KMS-11 (cell line): ENCODE data around the gene HDAC11.
"Not testable (repeated sequence)": the region's sequence is repeated elsewhere in the genome, so short reads cannot be mapped to it uniquely, and the experiment has no call there.

ENCODE experiments used
- H2AFZ ChIP-seq: fragments of 200-600 bp; sonication (generic); 2 replicates; pipeline ENCODE4 v1.6.1; 2016; ENCODE audit warnings: antibody characterized with exemption, mixed run types, low read depth
- H3K27ac ChIP-seq: fragments of 200-600 bp; sonication (generic); 2 replicates; pipeline ENCODE4 v1.6.1; 2016; ENCODE audit warnings: mild to moderate bottlenecking, mixed run types
- H3K27me3 ChIP-seq: fragments of 200-600 bp; sonication (generic); 2 replicates; pipeline ENCODE4 v1.6.1; 2017; ENCODE audit warnings: mild to moderate bottlenecking, low read depth, mixed run types, moderate library complexity; ENCODE audit not compliant: insufficient read depth
- H3K36me3 ChIP-seq: fragments of 200-600 bp; sonication (generic); 2 replicates; pipeline ENCODE4 v1.6.1; 2017; ENCODE audit warnings: mild to moderate bottlenecking, mixed run types; ENCODE audit not compliant: insufficient read depth
- H3K4me1 ChIP-seq: fragments of 200-600 bp; sonication (generic); 2 replicates; pipeline ENCODE4 v1.6.1; 2016; ENCODE audit warnings: mild to moderate bottlenecking, low read depth, mixed run types; ENCODE audit not compliant: poor library complexity, severe bottlenecking
- H3K4me2 ChIP-seq: fragments of 200-600 bp; sonication (generic); 2 replicates; pipeline ENCODE4 v1.7.0; 2016; ENCODE audit warnings: mild to moderate bottlenecking, mixed run types
- H3K4me3 ChIP-seq: fragments of 200-600 bp; sonication (generic); IDR thresholded peaks from 2 replicates; pipeline ENCODE4 v1.6.1; 2017; ENCODE audit warnings: low read depth, low read length, mixed read lengths; ENCODE audit not compliant: insufficient read depth
- H3K79me2 ChIP-seq: fragments of 200-600 bp; sonication (generic); 2 replicates; pipeline ENCODE4 v1.6.1; 2016; ENCODE audit warnings: low read depth, mixed run types; ENCODE audit not compliant: insufficient read depth
- H3K9ac ChIP-seq: fragments of 200-600 bp; sonication (generic); 2 replicates; pipeline ENCODE4 v1.6.1; 2016; ENCODE audit warnings: mild to moderate bottlenecking, mixed run types
- H4K20me1 ChIP-seq: fragments of 200-600 bp; sonication (generic); 2 replicates; pipeline ENCODE4 v1.6.1; 2016; ENCODE audit warnings: mild to moderate bottlenecking, mixed run types; ENCODE audit not compliant: insufficient read depth
- CTCF ChIP-seq: fragments of 200-600 bp; sonication (generic); conservative IDR thresholded peaks from 2 replicates; pipeline ENCODE4 v1.6.1; 2017; ENCODE audit warnings: low read depth, mild to moderate bottlenecking, antibody characterized with exemption, low read length, moderate library complexity, mixed read lengths

Gene HDAC11

GRCh38 chr3:13497386-13497785 is 17.3 kb downstream of the HDAC11 start:
- Histone ChIP-seq H3K36me3 (no peaks in the 10 kb centered on the region), H3K4me1 (peaks cover 20% of the 10 kb centered on the region), H3K27me3 (no peaks in the 10 kb centered on the region), H3K9ac (no peak overlapping the region), H2AFZ (no peak overlapping the region), H3K27ac (0 out of 2 replicates have a peak overlapping the region, but pooled peaks have one; percentile 7), H4K20me1 (no peaks in the 10 kb centered on the region), H3K4me3 (no peak overlapping the region), H3K4me2 (peak overlapping the region; percentile 51), H3K79me2 (no peaks in the 10 kb centered on the region)
- TF ChIP-seq CTCF: no peak

DNA sequence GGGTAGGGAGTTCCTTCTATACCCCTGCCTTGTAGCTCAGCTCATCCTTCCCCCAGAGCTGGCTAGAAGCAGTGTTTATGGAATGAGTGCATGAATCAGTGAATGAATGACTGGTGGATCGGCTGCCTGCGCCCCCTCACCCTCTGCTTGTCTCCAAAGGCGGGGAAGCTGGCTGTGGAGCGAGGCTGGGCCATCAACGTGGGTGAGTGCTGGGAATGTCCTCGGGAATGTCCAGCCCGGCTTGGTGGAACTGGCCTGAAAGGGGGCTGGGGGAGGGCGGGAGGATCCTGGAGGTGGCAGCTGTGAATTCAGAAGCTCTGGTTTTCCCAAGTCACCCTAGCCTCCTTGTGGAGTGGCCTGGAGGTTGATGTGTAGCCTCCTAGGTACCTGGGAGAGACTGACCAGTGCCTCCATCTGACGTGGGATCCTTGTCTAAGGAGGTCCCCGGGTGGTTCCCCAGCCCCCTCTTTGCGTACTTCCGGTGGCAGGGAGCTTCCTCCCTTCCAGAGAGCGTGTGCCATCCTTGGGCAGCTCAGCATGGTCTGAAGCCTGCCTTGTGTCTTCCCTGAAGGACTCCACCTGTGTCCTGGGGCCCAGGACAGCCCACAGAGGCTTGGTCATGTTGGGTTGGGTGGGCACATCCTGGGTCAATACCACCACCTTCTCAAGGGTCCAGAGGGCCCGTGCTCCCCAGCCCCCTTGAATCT is 18.4 kb downstream of the HDAC11 start:
- Histone ChIP-seq H3K4me2 (no peak overlapping the region), H3K27ac (no peak overlapping the region), H4K20me1 (no peaks in the 10 kb centered on the region), H3K27me3 (no peaks in the 10 kb centered on the region), H3K4me1 (peaks cover 20% of the 10 kb centered on the region), H3K36me3 (no peaks in the 10 kb centered on the region), H3K9ac (no peak overlapping the region), H2AFZ (no peak overlapping the region), H3K4me3 (no peak overlapping the region), H3K79me2 (no peaks in the 10 kb centered on the region)
- TF ChIP-seq CTCF: no peak

DNA sequence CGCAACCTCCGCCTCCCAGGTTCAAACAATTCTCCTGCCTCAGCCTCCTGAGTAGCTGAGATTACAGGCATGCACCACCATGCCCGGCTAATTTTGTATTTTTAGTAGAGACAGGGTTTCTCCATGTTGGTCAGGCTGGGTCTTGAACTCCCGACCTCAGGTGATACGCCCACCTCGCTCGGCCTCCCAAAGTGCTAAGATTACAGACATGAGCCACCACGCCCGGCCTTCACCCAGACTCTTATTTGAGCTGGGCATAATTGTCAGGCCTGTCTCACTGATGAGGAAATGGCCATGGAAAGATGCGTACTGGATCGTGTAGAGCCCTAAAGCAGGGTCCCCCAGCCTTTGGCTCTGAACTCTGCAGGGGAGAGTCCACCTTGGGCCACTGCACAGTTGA is 19.1 kb downstream of the HDAC11 start:
- H3K27me3 ChIP-seq, H3K4me2 ChIP-seq, H3K4me3 ChIP-seq, H3K79me2 ChIP-seq, H4K20me1 ChIP-seq, H3K36me3 ChIP-seq, H3K27ac ChIP-seq, H2AFZ ChIP-seq, H3K9ac ChIP-seq: not testable (repeated sequence)
- H3K4me1 ChIP-seq: peaks cover 20% of the 10 kb centered on the region

DNA sequence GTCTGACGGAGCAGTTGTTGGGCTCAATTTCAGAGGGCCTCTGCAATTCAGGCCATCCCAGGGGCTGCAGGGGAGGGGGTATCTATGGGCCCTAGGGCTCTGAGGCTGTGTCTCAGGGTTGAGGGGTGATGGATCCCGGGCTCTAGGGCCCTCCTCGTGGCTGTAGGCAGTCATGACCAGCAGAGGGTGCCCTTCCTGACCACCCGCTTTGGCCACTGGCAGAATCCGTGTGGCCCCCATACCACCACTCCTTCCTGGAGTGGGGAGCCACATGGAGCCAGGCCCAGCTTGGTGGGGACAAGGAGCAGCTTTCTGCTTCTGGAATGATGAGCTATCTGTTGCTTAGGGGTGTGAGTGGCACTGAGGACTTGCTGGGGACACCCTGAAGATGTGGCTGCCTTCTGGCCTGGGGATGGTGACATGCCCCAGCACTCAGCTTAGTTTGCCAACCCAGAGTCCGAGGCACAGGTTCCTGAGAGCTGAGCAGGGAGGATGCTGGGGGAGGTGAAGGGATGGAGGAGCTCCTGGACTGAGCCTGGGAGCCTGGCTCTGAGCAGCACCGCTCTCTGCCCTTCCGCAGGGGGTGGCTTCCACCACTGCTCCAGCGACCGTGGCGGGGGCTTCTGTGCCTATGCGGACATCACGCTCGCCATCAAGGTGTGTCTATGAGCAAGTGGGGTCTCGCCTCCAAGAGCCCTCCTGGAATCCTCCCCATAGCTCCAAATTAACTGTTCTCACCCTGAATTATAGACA is 20.2 kb downstream of the HDAC11 start:
- no peak overlapping the region for H3K9ac ChIP-seq

More for the DNA sequence above, 20.2 kb downstream of the HDAC11 start:
- Histone ChIP-seq H3K4me3 (no peak overlapping the region), H4K20me1 (no peaks in the 10 kb centered on the region), H3K36me3 (no peaks in the 10 kb centered on the region), H2AFZ (no peak overlapping the region), H3K4me2 (no peak overlapping the region), H3K4me1 (peaks cover 20% of the 10 kb centered on the region), H3K79me2 (no peaks in the 10 kb centered on the region), H3K27me3 (no peaks in the 10 kb centered on the region), H3K27ac (no peak overlapping the region)
- TF ChIP-seq CTCF: peak; percentile 38; the same call in 1 of the 2 replicates
